ENCODE data around the gene SDK1.
"Not testable (repeated sequence)": the region's sequence is repeated elsewhere in the genome, so short reads cannot be mapped to it uniquely, and the experiment has no call there.

Gene SDK1

GRCh38 chr7:3924277-3924676 lies 623.2 kb downstream of the SDK1 start:
- no peak for DNase-seq
- TF ChIP-seq GATA1 (IDR thresholded peaks at IDR 0.05; ENCODE audit: low read depth, low read length) (no peak), POLR2A (IDR thresholded peaks at IDR 0.05; ENCODE audit: low read length) (no peak)

GRCh38 chr7:3927446-3928110 lies 626.5 kb downstream of the SDK1 start:
- no peak for TF ChIP-seq POLR2A (IDR thresholded peaks at IDR 0.05; ENCODE audit: low read length)
- no peak for TF ChIP-seq GATA1 (IDR thresholded peaks at IDR 0.05; ENCODE audit: low read depth, low read length)
- no peak for DNase-seq

GRCh38 chr7:3928727-3929515 lies 627.9 kb downstream of the SDK1 start:
- DNase-seq: no peak
- no peak for TF ChIP-seq GATA1 (IDR thresholded peaks at IDR 0.05; ENCODE audit: low read depth, low read length)
- TF ChIP-seq POLR2A (IDR thresholded peaks at IDR 0.05; ENCODE audit: low read length): no peak

GRCh38 chr7:3931843-3932242 lies 630.8 kb downstream of the SDK1 start:
- no peak for DNase-seq
- no peak for TF ChIP-seq GATA1 (IDR thresholded peaks at IDR 0.05; ENCODE audit: low read depth, low read length)
- TF ChIP-seq POLR2A (IDR thresholded peaks at IDR 0.05; ENCODE audit: low read length): no peak

- DNase-seq: no peak
- no peak for TF ChIP-seq GATA1 (IDR thresholded peaks at IDR 0.05; ENCODE audit: low read depth, low read length)
- TF ChIP-seq POLR2A (IDR thresholded peaks at IDR 0.05; ENCODE audit: low read length): no peak
Observed at GRCh38 chr7:3937146-3937545, 636.1 kb downstream of the SDK1 start.

GRCh38 chr7:3937605-3938004 lies 636.6 kb downstream of the SDK1 start:
- no peak for DNase-seq
- TF ChIP-seq POLR2A (IDR thresholded peaks at IDR 0.05; ENCODE audit: low read length): no peak
- TF ChIP-seq GATA1 (IDR thresholded peaks at IDR 0.05; ENCODE audit: low read depth, low read length): no peak

GRCh38 chr7:3941706-3942105 lies 640.7 kb downstream of the SDK1 start:
- DNase-seq: not testable (repeated sequence)

GRCh38 chr7:3942276-3942675 lies 641.2 kb downstream of the SDK1 start:
- TF ChIP-seq POLR2A (IDR thresholded peaks at IDR 0.05; ENCODE audit: low read length) (no peak), GATA1 (IDR thresholded peaks at IDR 0.05; ENCODE audit: low read depth, low read length) (no peak)
- no peak for DNase-seq

GRCh38 chr7:3942816-3943745 lies 642.0 kb downstream of the SDK1 start:
- DNase-seq: no peak
- TF ChIP-seq POLR2A (IDR thresholded peaks at IDR 0.05; ENCODE audit: low read length): no peak
- TF ChIP-seq GATA1 (IDR thresholded peaks at IDR 0.05; ENCODE audit: low read depth, low read length): no peak

- no peak for DNase-seq
- TF ChIP-seq GATA1 (IDR thresholded peaks at IDR 0.05; ENCODE audit: low read depth, low read length): no peak
- no peak for TF ChIP-seq POLR2A (IDR thresholded peaks at IDR 0.05; ENCODE audit: low read length)
Observed at GRCh38 chr7:3943779-3944520, 642.9 kb downstream of the SDK1 start.

GRCh38 chr7:3949242-3949640 lies 648.2 kb downstream of the SDK1 start:
- TF ChIP-seq POLR2A (IDR thresholded peaks at IDR 0.05; ENCODE audit: low read length) (no peak), GATA1 (IDR thresholded peaks at IDR 0.05; ENCODE audit: low read depth, low read length) (no peak)
- DNase-seq: no peak

GRCh38 chr7:3950249-3950648 lies 649.2 kb downstream of the SDK1 start:
- DNase-seq: no peak
- TF ChIP-seq POLR2A (IDR thresholded peaks at IDR 0.05; ENCODE audit: low read length) (no peak), GATA1 (IDR thresholded peaks at IDR 0.05; ENCODE audit: low read depth, low read length) (no peak)

- DNase-seq: no peak
- TF ChIP-seq GATA1 (IDR thresholded peaks at IDR 0.05; ENCODE audit: low read depth, low read length) (no peak), POLR2A (IDR thresholded peaks at IDR 0.05; ENCODE audit: low read length) (no peak)
Observed at GRCh38 chr7:3951316-3952055, 650.4 kb downstream of the SDK1 start.
